AG09309 (cell line): Measurements from ENCODE around the gene TMEM175.
"Not testable (repeated sequence)": the region's sequence is repeated elsewhere in the genome, so short reads cannot be mapped to it uniquely, and the experiment has no call there.

Experiments
- DNase-seq: peaks from one replicate; pipeline ENCODE4 v3.0.0-alpha.2; 2010; ENCODE audit warnings: low read depth
- H3K4me3 ChIP-seq: 2 replicates; pipeline ENCODE4 v1.5.1; 2011; ENCODE audit warnings: mild to moderate bottlenecking, low read depth, low read length, moderate library complexity; ENCODE audit not compliant: control insufficient read depth
- TF ChIP-seq, protein P1 (sequence below): IDR thresholded peaks from 2 replicates; pipeline ENCODE4 v1.5.1; 2011; ENCODE audit warnings: mild to moderate bottlenecking, low read depth, low read length, inconsistent platforms; ENCODE audit not compliant: insufficient read depth, control insufficient read depth; ENCODE audit errors: missing control alignments

TMEM175 gene

GRCh38 chr4:971666-972500 is 39.6 kb downstream of the TMEM175 start:
- peak overlapping the region; percentile 69 for H3K4me3 ChIP-seq
- no peak for DNase-seq
- TF ChIP-seq, protein P1, sequence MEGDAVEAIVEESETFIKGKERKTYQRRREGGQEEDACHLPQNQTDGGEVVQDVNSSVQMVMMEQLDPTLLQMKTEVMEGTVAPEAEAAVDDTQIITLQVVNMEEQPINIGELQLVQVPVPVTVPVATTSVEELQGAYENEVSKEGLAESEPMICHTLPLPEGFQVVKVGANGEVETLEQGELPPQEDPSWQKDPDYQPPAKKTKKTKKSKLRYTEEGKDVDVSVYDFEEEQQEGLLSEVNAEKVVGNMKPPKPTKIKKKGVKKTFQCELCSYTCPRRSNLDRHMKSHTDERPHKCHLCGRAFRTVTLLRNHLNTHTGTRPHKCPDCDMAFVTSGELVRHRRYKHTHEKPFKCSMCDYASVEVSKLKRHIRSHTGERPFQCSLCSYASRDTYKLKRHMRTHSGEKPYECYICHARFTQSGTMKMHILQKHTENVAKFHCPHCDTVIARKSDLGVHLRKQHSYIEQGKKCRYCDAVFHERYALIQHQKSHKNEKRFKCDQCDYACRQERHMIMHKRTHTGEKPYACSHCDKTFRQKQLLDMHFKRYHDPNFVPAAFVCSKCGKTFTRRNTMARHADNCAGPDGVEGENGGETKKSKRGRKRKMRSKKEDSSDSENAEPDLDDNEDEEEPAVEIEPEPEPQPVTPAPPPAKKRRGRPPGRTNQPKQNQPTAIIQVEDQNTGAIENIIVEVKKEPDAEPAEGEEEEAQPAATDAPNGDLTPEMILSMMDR, result no peak

GRCh38 chr4:972651-973424 is 40.6 kb downstream of the TMEM175 start:
- TF ChIP-seq, protein P1, result no peak
- DNase-seq, result no peak
- peak overlapping the region; percentile 69 for H3K4me3 ChIP-seq

- TF ChIP-seq, protein P1, result no peak
- H3K4me3 ChIP-seq, result peak within 1 kb of the TSS; percentile 69
- peak; percentile 18 for DNase-seq
Observed at GRCh38 chr4:973431-974397, 41.5 kb downstream of the TMEM175 start, which contains the start of gene DGKQ. Gene DGKQ (minus strand): TSS chr4:973569. CDS start chr4:973482, 87 bp downstream.

- DNase-seq, result no peak
- H3K4me3 ChIP-seq, result no peak overlapping the region
- TF ChIP-seq, protein P1, result no peak
Observed at GRCh38 chr4:974668-975067, 42.4 kb downstream of the TMEM175 start.

- not testable (repeated sequence) for DNase-seq, H3K4me3 ChIP-seq
Observed at GRCh38 chr4:976016-976415, 43.8 kb downstream of the TMEM175 start.

DNA sequence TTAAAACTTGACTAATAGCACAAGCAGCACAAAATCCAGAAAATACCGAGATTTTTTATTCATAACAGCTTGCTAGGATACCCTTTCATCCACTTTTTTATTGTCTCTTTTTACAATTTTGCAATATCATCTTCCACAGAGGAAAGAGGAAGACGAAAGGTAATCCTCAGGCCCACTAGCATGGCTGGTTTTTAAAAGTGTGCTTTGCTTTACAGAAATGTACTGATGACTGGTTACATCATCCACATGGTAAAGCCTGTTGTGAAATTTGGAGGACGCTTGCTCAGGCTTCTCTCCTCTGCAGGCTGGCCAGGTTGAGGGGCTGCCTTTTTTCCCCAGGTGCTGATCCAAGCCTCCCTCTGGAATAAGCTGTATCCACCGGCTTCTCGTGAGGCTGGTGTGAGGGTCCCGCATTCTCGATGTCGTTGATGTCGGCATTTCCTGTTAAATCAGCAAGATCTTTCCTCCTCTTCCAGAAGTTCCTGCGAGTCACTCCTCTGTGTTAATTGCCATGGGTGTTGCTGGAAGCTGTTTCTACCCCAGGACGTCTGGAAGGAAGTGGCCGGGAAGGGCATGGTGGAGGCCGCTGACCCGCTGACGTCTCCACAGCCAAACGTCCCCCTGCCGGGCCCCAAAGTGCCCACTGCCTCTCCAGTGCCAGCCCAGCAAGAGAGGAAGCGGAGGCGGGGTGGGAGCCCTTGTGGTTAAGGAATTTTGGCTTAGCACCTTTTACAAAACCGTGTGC is 46.9 kb downstream of the TMEM175 start:
- H3K4me3 ChIP-seq, result no peak overlapping the region
- TF ChIP-seq, protein P1, result no peak
- no peak for DNase-seq
